Spleen (tissue), 11 donors: ENCODE measurements around the gene DNHD1. TPM values are rescaled to one million over a fixed set of nuclear protein-coding genes. Genes with fewer than 3 reads are reported as not detected.
A peak's percentile ranks its signal among the peaks of the same experiment; 100 is the strongest.

ENCODE experiments used
- DNase-seq: peaks from one replicate; pipeline ENCODE4 v3.0.0-alpha.2; 2020
- H3K27ac ChIP-seq, 8 donors: fragments of 200-600 bp; sonication (generic) in 7 of 8; 1 replicate in 4 of 8; 2 replicates in 4 of 8; pipeline versions ENCODE4 v1.5.0 to v1.8.0; 2016 to 2021; ENCODE audit warnings: inconsistent platforms in 4 of 8, mild to moderate bottlenecking in 4 of 8, moderate library complexity in 1 of 8
- H3K27me3 ChIP-seq, 7 donors: fragments of 200-600 bp; sonication (generic) in 6 of 7; replicated peaks in 1 of 7; 1 replicate in 4 of 7; 2 replicates in 3 of 7; pipeline versions ENCODE4 v1.5.0 to v1.8.0; 2016 to 2021; ENCODE audit warnings: inconsistent platforms in 3 of 7, mild to moderate bottlenecking in 1 of 7
- H3K36me3 ChIP-seq, 6 donors: fragments of 200-600 bp; sonication (generic) in 5 of 6; 1 replicate in 4 of 6; 2 replicates in 2 of 6; pipeline versions ENCODE4 v1.5.0 to v1.8.0; 2016 to 2021; ENCODE audit warnings: inconsistent platforms in 2 of 6
- H3K4me1 ChIP-seq, 6 donors: fragments of 200-600 bp; sonication (generic) in 5 of 6; 1 replicate in 3 of 6; 2 replicates in 3 of 6; pipeline versions ENCODE4 v1.5.0 to v1.8.0; 2016 to 2021; ENCODE audit warnings: inconsistent platforms in 3 of 6
- H3K4me3 ChIP-seq, 8 donors: fragments of 200-600 bp; sonication (generic) in 7 of 8; 1 replicate in 4 of 8; 2 replicates in 4 of 8; pipeline versions ENCODE4 v1.5.0 to v1.8.0; 2016 to 2021; ENCODE audit warnings: inconsistent platforms in 4 of 8, mild to moderate bottlenecking in 4 of 8, moderate library complexity in 2 of 8
- H3K9me3 ChIP-seq, 8 donors: fragments of 200-600 bp; sonication (generic) in 7 of 8; 1 replicate in 4 of 8; 2 replicates in 4 of 8; pipeline versions ENCODE4 v1.5.0 to v1.8.0; 2016 to 2021; ENCODE audit warnings: inconsistent platforms in 4 of 8
- POLR2A ChIP-seq, 3 donors: fragments of 450-650 bp; IDR thresholded peaks; one replicate each; pipeline ENCODE4 v1.5.1; 2017; ENCODE audit warnings: antibody characterized with exemption in 3 of 3, mild to moderate bottlenecking in 1 of 3
- POLR2AphosphoS5 ChIP-seq, 3 donors: sonication (generic); formaldehyde crosslinking; IDR thresholded peaks; one replicate each; pipeline ENCODE4 v1.5.1; 2017; ENCODE audit warnings: antibody characterized with exemption in 3 of 3
- WGBS, 5 donors: extraction: QIAGEN DNeasy Blood & Tissue Kit in 3 of 5; methylation state at CpG; one replicate each; pipeline versions ENCODE4 v1.1.5 to v1.1.7; 2013 to 2018; 5-methylcytosine and 5-hydroxymethylcytosine counted together
- intact Hi-C: fragments of 100-400 bp; cut with DNase I; formaldehyde crosslinking; loops from one replicate; pipeline ENCODE4 v1.15.0; 2023; ENCODE audit warnings: low total_unique reads
- polyA plus RNA-seq, 3 donors: library from polyadenylated mRNA; stranded (reverse); fragments of 200-250 nt; gene quantifications; one replicate each; pipeline ENCODE4 v1.2.1, GENCODE V29; 2013
- total RNA-seq, 7 donors: library from RNA; depleted of rRNA in 3 of 7; stranded (reverse); fragments of >200 nt in 3 of 7; fragmentation: NEBNext Ultra II Directional in 4 of 7; extraction: Animal tissue kit (Norgen Biotek cat#: 25700) in 4 of 7; gene quantifications; one replicate each; pipeline versions ENCODE4 v1.1.0 to v1.2.1, GENCODE V29; 2016 to 2021
- TF ChIP-seq, protein P1 (sequence below), 11 experiments: fragments of 200-600 bp in 7 of 11; fragments of 450-650 bp in 4 of 11; sonication (generic) in 4 of 11; IDR thresholded peaks in 8 of 11; conservative IDR thresholded peaks in 3 of 11; 1 replicate in 7 of 11; 2 replicates in 4 of 11; pipeline versions ENCODE4 v1.4.0 to v1.8.0; 2016 to 2021; ENCODE audit warnings: antibody characterized with exemption in 11 of 11, inconsistent platforms in 4 of 11, mild to moderate bottlenecking in 1 of 11
- donor health status: healthy with polysubstance abuse.
- donor health status: DM: no; HTN: no; CAD: no; lungs with moderate emphysema.
- donor health status: DM: no; HTN: no; CAD: no.
- donor health status: Bipolar disorder and iron deficiency.
- donor health status: healthy.
- donor health status: DM: no; HTN: no; CAD: no.
- donor health status: DM: yes; HTN: yes; CAD: no.

DNHD1 gene
- total and polyA plus RNA-seq, 10 donors, result 6.0 to 40.7 (median 25.8) TPM

- no peak overlapping the region for H3K27ac ChIP-seq
- H3K9me3 ChIP-seq, result no peaks in the 10 kb centered on the region
- TF ChIP-seq POLR2AphosphoS5 (IDR thresholded peaks at IDR 0.05) (peak in 1 of 3 donors; percentile 24), POLR2A (IDR thresholded peaks at IDR 0.05) (no peak)
- peaks cover 0 to 8% (median 0%) of the 10 kb centered on the region in 6 donors for H3K4me1 ChIP-seq
- DNase-seq, result peak; percentile 40
- peaks cover 0 to 52% (median 16%) of the 10 kb centered on the region in 6 donors for H3K36me3 ChIP-seq
- no peak overlapping the region for H3K4me3 ChIP-seq
- no peaks in the 10 kb centered on the region for H3K27me3 ChIP-seq
- intact Hi-C loops, result no loop called here
- WGBS, 5 donors, result 95 to 98% (median 95%) methylated on average over 18 to 19 of the region's 19 CpGs
These were observed 48.1 kb downstream of the DNHD1 start for GRCh38 chr11:6544921-6545850.

DNA sequence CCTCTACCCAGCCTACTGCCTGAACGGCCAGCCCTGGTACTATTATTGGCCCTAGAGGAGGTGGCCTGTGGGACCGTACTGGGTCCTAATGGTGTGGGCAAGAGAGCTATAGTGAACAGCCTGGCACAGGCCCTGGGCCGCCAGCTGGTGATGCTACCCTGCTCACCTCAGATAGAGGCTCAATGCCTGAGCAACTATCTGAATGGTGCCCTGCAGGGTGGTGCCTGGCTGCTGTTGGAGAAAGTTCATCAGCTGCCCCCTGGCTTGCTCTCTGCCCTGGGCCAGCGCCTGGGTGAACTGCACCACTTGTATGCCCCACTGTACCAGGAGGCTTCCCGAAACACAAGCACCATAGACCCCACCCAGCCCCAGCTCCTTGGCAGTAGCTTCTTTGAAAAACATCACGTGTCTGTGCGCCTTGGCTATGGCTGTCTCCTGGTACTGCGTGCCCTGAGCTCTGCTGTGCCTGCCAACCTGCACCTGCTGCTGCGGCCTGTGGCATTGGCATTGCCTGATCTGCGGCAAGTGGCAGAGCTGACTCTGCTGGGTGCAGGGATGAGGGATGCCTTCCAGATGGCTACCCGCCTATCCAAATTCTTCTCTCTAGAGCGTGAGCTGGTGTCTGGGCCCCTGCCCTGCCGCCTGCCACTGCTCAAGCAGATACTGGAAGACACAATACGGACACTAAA, 49.0 kb downstream of the DNHD1 start:
- WGBS, 5 donors, result 95 to 98% (median 95%) methylated on average over 8 to 14 of the region's 14 CpGs
- peak; percentile 59 for DNase-seq

GRCh38 chr11:6546735-6547134, 49.7 kb downstream of the DNHD1 start:
- WGBS, 5 donors, result 94 to 99% (median 96%) methylated on average over 6 to 8 of the region's 8 CpGs
- intact Hi-C loops, result no loop called here
- no peak overlapping the region for H3K4me3 ChIP-seq
- no peaks in the 10 kb centered on the region for H3K27me3 ChIP-seq
- no peak overlapping the region for H3K27ac ChIP-seq
- no peaks in the 10 kb centered on the region for H3K9me3 ChIP-seq
- TF ChIP-seq, protein P1, sequence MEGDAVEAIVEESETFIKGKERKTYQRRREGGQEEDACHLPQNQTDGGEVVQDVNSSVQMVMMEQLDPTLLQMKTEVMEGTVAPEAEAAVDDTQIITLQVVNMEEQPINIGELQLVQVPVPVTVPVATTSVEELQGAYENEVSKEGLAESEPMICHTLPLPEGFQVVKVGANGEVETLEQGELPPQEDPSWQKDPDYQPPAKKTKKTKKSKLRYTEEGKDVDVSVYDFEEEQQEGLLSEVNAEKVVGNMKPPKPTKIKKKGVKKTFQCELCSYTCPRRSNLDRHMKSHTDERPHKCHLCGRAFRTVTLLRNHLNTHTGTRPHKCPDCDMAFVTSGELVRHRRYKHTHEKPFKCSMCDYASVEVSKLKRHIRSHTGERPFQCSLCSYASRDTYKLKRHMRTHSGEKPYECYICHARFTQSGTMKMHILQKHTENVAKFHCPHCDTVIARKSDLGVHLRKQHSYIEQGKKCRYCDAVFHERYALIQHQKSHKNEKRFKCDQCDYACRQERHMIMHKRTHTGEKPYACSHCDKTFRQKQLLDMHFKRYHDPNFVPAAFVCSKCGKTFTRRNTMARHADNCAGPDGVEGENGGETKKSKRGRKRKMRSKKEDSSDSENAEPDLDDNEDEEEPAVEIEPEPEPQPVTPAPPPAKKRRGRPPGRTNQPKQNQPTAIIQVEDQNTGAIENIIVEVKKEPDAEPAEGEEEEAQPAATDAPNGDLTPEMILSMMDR (IDR thresholded peaks at IDR 0.05 in 8 of 11, conservative IDR thresholded peaks at IDR 0.05 in 3 of 11), result no peak
- TF ChIP-seq POLR2AphosphoS5 (IDR thresholded peaks at IDR 0.05) (no peak), POLR2A (IDR thresholded peaks at IDR 0.05) (no peak)
- no peaks in the 10 kb centered on the region for H3K4me1 ChIP-seq
- peaks cover 0 to 52% (median 16%) of the 10 kb centered on the region in 6 donors for H3K36me3 ChIP-seq
- peak; percentile 45 for DNase-seq

More for the DNA sequence above, 49.0 kb downstream of the DNHD1 start:
- H3K4me1 ChIP-seq, result peaks cover 0 to 2% (median 0%) of the 10 kb centered on the region in 6 donors
- TF ChIP-seq POLR2A (IDR thresholded peaks at IDR 0.05), result no peak
- TF ChIP-seq, protein P1 (IDR thresholded peaks at IDR 0.05 in 8 of 11, conservative IDR thresholded peaks at IDR 0.05 in 3 of 11), result no peak
- TF ChIP-seq POLR2AphosphoS5 (IDR thresholded peaks at IDR 0.05), result no peak
- no peak overlapping the region for H3K27ac ChIP-seq
- no peaks in the 10 kb centered on the region for H3K9me3 ChIP-seq
- no peaks in the 10 kb centered on the region for H3K27me3 ChIP-seq
- H3K36me3 ChIP-seq, result peaks cover 0 to 52% (median 16%) of the 10 kb centered on the region in 6 donors
- H3K4me3 ChIP-seq, result no peak overlapping the region
- intact Hi-C loops, result no loop called here

- intact Hi-C loops, result no loop called here
- TF ChIP-seq POLR2A (IDR thresholded peaks at IDR 0.05) (no peak), POLR2AphosphoS5 (IDR thresholded peaks at IDR 0.05) (no peak)
- TF ChIP-seq, protein P1 (IDR thresholded peaks at IDR 0.05 in 8 of 11, conservative IDR thresholded peaks at IDR 0.05 in 3 of 11), result no peak
- H3K27ac ChIP-seq, result no peak overlapping the region
- no peaks in the 10 kb centered on the region for H3K27me3 ChIP-seq
- no peak overlapping the region for H3K4me3 ChIP-seq
- 90 to 99% (median 94%) methylated on average over 5 to 6 of the region's 6 CpGs for WGBS, 5 donors
- peak; percentile 57 for DNase-seq
- no peaks in the 10 kb centered on the region for H3K4me1 ChIP-seq
- H3K36me3 ChIP-seq, result peaks cover 0 to 52% (median 16%) of the 10 kb centered on the region in 6 donors
- H3K9me3 ChIP-seq, result no peaks in the 10 kb centered on the region
These were observed 50.1 kb downstream of the DNHD1 start for GRCh38 chr11:6547177-6547576.
